Smooth muscle cell (in vitro differentiated cells): Measurements from ENCODE around the gene RPUSD4. TPM values are rescaled to one million over a fixed set of nuclear protein-coding genes. Genes with fewer than 3 reads are reported as not detected.

Experiments used
- DNase-seq: peaks from one replicate; lab custom pipeline; 2025; ENCODE audit not compliant: unreplicated experiment; lab: John Stamatoyannopoulos, UW
- H2AFZ ChIP-seq: fragments of 200-600 bp; sonication (generic); 2 replicates; pipeline ENCODE4 v1.6.0; 2016; ENCODE audit warnings: antibody characterized with exemption, low read depth, mild to moderate bottlenecking
- H3F3A ChIP-seq: fragments of 200-600 bp; sonication (generic); 2 replicates; pipeline ENCODE4 v1.6.0; 2017; ENCODE audit warnings: antibody characterized with exemption, low read depth
- H3K27ac ChIP-seq: fragments of 200-600 bp; sonication (generic); 2 replicates; pipeline ENCODE4 v1.5.1; 2016; ENCODE audit warnings: low read depth, mild to moderate bottlenecking
- H3K27me3 ChIP-seq: fragments of 200-600 bp; sonication (generic); 2 replicates; pipeline ENCODE4 v1.6.1; 2016; ENCODE audit warnings: low read depth, mild to moderate bottlenecking
- H3K36me3 ChIP-seq: fragments of 200-600 bp; sonication (generic); 2 replicates; pipeline ENCODE4 v1.5.1; 2016; ENCODE audit warnings: low read depth
- H3K4me1 ChIP-seq: fragments of 200-600 bp; sonication (generic); 2 replicates; pipeline ENCODE4 v1.5.1; 2016; ENCODE audit warnings: low read depth
- H3K4me2 ChIP-seq: fragments of 200-600 bp; sonication (generic); 2 replicates; pipeline ENCODE4 v1.6.0; 2016; ENCODE audit warnings: mild to moderate bottlenecking
- H3K4me3 ChIP-seq: fragments of 200-600 bp; sonication (generic); 2 replicates; pipeline ENCODE4 v1.5.1; 2016; ENCODE audit warnings: mild to moderate bottlenecking
- H3K79me2 ChIP-seq: fragments of 200-600 bp; sonication (generic); 2 replicates; pipeline ENCODE4 v1.6.0; 2016; ENCODE audit warnings: low read depth, mild to moderate bottlenecking
- H3K9ac ChIP-seq: fragments of 200-600 bp; sonication (generic); 2 replicates; pipeline ENCODE4 v1.6.0; 2016; ENCODE audit warnings: low read depth
- H3K9me3 ChIP-seq: fragments of 200-600 bp; sonication (generic); replicated peaks from 2 replicates; pipeline ENCODE4 v1.5.1; 2016; ENCODE audit warnings: low read depth
- H4K20me1 ChIP-seq: fragments of 200-600 bp; sonication (generic); 2 replicates; pipeline ENCODE4 v1.6.0; 2016; ENCODE audit warnings: low read depth
- WGBS: methylation state at CpG from one replicate; pipeline ENCODE4 v1.1.7; 2016; ENCODE audit warnings: low lambda C conversion rate; 5-methylcytosine and 5-hydroxymethylcytosine counted together
- polyA plus RNA-seq: library from polyadenylated mRNA; unstranded; fragments of >200 nt; fragmentation: Nextera tagmentation; extraction: Ambion mirVana; gene quantifications from 2 replicates; pipeline ENCODE4 v1.2.1, GENCODE V29; 2016
- total RNA-seq: library from RNA; depleted of rRNA; stranded (reverse); fragments of >200 nt; gene quantifications from 2 replicates; pipeline ENCODE4 v1.2.3, GENCODE V29; 2014
- TF ChIP-seq, protein P1 (sequence below): fragments of 200-600 bp; sonication (generic); IDR thresholded peaks from 2 replicates; pipeline ENCODE4 v1.5.1; 2017; ENCODE audit warnings: borderline replicate concordance, mild to moderate bottlenecking, antibody characterized with exemption; ENCODE audit not compliant: insufficient read depth, poor library complexity, severe bottlenecking

Gene RPUSD4
- total and polyA plus RNA-seq, 2 experiments from 2014 or later: 8.6 to 34.1 TPM

DNA sequence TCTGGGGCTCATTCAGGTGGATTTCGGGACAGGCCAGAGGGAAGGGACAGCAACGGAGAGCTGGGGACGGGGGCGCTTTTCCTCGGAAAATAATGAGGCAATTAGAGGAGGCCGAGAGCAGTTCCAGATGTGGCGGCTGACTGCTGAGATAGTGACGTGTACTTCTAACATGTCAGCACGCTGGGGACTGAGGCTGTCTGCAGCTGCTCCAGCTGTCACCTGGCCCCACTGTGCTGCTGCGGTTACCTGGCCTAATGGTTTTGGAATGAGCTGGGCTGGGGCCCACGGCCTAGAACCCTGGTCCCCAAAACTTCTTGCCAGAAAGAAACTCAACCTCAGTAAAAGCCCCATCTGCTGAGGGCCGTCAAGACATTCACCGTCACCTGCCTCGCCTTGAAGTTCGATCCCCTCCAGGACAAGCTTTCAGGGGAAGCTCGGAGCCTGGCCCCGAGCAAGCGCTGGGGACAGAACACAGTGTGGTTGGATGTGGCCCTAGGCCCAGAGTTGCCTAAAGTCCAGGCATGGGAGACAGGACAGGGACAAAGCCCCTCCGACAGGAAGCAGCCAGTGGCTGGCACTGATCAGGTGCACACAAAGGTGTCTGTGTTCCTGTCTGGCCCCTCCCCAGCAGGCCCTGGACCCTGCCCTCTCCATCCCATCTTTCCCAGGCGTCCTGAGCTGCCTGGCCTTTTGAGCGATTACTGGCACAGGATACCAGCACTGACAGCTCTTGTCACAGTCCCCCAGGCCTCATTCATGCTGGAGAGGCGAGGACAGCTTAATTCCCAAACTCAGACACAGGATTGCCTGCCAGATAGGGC lies 22.1 kb downstream of the RPUSD4 start:
- no peaks in the 10 kb centered on the region for H3K9me3 ChIP-seq
- H2AFZ ChIP-seq: no peak overlapping the region
- no peak overlapping the region for H3K4me3 ChIP-seq
- H4K20me1 ChIP-seq: peaks cover 5% of the 10 kb centered on the region
- no peaks in the 10 kb centered on the region for H3F3A ChIP-seq
- H3K79me2 ChIP-seq: no peaks in the 10 kb centered on the region
- TF ChIP-seq, protein P1, sequence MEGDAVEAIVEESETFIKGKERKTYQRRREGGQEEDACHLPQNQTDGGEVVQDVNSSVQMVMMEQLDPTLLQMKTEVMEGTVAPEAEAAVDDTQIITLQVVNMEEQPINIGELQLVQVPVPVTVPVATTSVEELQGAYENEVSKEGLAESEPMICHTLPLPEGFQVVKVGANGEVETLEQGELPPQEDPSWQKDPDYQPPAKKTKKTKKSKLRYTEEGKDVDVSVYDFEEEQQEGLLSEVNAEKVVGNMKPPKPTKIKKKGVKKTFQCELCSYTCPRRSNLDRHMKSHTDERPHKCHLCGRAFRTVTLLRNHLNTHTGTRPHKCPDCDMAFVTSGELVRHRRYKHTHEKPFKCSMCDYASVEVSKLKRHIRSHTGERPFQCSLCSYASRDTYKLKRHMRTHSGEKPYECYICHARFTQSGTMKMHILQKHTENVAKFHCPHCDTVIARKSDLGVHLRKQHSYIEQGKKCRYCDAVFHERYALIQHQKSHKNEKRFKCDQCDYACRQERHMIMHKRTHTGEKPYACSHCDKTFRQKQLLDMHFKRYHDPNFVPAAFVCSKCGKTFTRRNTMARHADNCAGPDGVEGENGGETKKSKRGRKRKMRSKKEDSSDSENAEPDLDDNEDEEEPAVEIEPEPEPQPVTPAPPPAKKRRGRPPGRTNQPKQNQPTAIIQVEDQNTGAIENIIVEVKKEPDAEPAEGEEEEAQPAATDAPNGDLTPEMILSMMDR: no peak
- no peak overlapping the region for H3K9ac ChIP-seq
- no peaks in the 10 kb centered on the region for H3K27me3 ChIP-seq
- WGBS: 87% methylated on average over 22 of the region's 22 CpGs
- DNase-seq: no peak
- no peak overlapping the region for H3K27ac ChIP-seq
- no peaks in the 10 kb centered on the region for H3K4me1 ChIP-seq
- no peak overlapping the region for H3K4me2 ChIP-seq
- H3K36me3 ChIP-seq: no peaks in the 10 kb centered on the region

DNA sequence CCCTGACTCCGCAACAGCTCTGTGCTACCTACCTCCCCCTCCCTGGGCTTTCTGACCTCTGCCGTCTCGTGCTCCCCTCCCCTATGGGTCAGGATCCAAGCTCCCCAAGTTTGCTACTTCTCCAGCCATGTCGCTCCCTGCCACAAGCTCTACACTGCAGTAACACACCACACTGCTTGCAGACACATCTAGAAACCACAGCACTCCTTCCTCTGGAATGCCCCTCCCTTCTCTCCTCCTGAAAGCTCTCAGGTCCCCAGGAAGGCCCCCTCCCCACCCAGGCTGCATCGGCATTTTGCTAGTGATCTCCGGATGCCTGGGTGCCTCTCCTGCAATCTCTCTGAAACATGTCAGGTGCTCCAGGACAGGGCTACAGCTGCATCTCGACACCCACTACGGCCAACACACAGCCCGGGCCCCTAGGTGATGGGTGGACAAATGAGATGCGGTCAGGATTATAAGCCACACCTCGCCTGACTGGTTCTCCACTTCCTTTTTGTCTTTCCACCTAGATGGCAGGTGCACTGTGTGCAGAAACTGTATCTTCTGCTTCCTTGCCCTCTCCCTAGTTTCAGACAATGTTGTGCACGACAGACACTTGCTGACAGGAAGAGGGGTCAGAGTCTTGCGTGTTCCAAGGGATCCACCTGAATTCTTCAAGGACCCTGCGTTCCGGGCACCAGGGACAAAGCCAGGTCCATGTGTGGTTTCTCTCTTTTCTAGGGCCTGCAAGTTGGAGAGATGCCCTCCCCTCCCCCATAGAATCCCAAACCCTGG lies 22.9 kb downstream of the RPUSD4 start:
- no peak for DNase-seq
- 87% methylated on average over 15 of the region's 15 CpGs for WGBS
- Histone ChIP-seq H3K79me2 (no peaks in the 10 kb centered on the region), H3F3A (no peaks in the 10 kb centered on the region), H3K9me3 (no peaks in the 10 kb centered on the region), H3K4me3 (no peak overlapping the region), H3K36me3 (no peaks in the 10 kb centered on the region), H3K9ac (no peak overlapping the region), H3K27ac (no peak overlapping the region), H3K4me1 (no peaks in the 10 kb centered on the region), H3K27me3 (no peaks in the 10 kb centered on the region), H4K20me1 (no peaks in the 10 kb centered on the region), H3K4me2 (no peak overlapping the region), H2AFZ (no peak overlapping the region)
- TF ChIP-seq, protein P1: no peak

DNA sequence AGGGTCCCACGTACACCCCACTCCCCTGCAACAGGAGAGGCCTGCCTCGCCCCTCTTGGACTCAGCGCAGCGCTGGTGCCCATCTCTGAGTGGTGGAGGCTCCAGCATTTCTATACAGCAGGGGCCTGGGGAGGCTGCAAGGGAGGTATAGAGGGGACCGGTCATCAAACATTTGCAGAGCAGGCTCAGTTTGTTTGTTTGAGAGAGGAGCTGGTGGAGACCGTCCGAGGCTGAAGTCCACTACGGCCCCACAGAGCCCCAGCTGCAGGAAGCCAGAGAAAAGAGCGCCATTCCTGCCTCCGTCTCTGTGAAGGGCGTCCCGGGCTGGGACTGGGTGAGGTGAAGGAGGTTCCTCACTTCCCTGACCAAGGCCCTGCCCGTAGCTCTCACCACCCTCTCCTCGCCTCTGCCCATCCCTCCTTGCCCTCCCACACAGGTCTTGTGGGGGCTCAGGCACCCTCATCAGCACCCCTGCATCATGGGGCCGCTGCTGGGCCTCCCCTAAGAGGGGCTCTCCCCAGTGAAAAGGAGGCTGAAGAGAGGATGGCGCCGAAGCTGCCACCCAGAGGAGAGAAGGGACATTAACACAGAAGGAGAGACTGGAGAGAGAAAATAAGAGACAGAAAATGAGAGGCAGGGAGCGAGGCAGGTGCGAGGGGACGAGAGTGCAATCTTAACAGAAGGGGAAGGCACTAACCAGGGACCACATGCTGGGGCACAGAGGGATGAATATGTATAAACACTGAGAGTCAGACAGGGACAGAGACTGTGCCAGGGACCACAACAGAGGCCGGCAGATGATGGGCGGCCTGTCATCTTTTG lies 24.5 kb downstream of the RPUSD4 start:
- Histone ChIP-seq H3K36me3 (no peaks in the 10 kb centered on the region), H3K4me3 (no peak overlapping the region), H3K79me2 (no peaks in the 10 kb centered on the region), H3K27ac (no peak overlapping the region), H3K4me2 (no peak overlapping the region), H3K9me3 (no peaks in the 10 kb centered on the region), H3K4me1 (no peaks in the 10 kb centered on the region), H3F3A (no peaks in the 10 kb centered on the region), H4K20me1 (no peaks in the 10 kb centered on the region), H2AFZ (no peak overlapping the region), H3K27me3 (no peaks in the 10 kb centered on the region), H3K9ac (no peak overlapping the region)
- TF ChIP-seq, protein P1: no peak
- DNase-seq: no peak
- WGBS: 83% methylated on average over 21 of the region's 22 CpGs
